ENCODE data around the gene UGCG. TPM values are rescaled to one million over a fixed set of nuclear protein-coding genes. Genes with fewer than 3 reads are reported as not detected.

Gene UGCG
- total RNA-seq, 1 experiment from 2014 or later: 32.6 TPM

DNA sequence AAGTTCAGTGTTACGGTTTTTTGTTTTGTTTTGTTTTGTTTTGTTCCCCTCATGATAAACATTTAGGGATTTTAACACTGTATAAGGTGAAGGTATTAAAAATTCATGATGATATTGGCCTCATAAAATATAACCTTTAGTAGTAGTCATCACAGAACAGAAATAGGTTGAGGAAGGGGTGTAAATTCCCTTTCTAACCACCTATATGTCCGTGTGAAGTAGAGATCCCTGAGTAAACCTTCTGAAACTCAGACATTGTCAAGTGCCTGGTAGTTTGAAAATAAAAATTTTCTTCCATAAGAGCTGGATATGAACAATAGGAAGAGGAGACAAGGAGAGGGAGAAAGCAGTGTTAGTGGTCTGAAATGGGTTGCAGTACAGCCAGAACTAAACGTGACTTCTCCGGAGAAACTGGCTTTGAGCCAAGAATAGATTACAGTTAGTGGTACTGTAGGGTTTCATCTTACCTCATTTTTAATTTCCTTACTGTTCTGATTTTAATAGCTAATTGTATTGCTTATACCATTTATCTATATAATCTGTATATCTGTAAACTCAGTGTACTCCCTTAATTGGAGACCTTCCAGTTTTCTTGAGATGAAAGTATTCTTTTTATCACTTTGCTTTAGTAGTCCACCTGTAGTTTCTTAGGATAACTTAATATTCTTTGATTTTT lies 18.3 kb downstream of the UGCG start (continued):
- TF ChIP-seq, protein P1, sequence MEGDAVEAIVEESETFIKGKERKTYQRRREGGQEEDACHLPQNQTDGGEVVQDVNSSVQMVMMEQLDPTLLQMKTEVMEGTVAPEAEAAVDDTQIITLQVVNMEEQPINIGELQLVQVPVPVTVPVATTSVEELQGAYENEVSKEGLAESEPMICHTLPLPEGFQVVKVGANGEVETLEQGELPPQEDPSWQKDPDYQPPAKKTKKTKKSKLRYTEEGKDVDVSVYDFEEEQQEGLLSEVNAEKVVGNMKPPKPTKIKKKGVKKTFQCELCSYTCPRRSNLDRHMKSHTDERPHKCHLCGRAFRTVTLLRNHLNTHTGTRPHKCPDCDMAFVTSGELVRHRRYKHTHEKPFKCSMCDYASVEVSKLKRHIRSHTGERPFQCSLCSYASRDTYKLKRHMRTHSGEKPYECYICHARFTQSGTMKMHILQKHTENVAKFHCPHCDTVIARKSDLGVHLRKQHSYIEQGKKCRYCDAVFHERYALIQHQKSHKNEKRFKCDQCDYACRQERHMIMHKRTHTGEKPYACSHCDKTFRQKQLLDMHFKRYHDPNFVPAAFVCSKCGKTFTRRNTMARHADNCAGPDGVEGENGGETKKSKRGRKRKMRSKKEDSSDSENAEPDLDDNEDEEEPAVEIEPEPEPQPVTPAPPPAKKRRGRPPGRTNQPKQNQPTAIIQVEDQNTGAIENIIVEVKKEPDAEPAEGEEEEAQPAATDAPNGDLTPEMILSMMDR (IDR thresholded peaks at IDR 0.05 in 2 of 3, conservative IDR thresholded peaks at IDR 0.05 in 1 of 3; ENCODE audit: borderline replicate concordance in 1 of 3, insufficient read depth in 1 of 3, low read depth in 2 of 3, low read length in 2 of 3): no peak
- TF ChIP-seq FOSL1 (IDR thresholded peaks at IDR 0.05; ENCODE audit: low read depth) (no peak), SIN3A (IDR thresholded peaks at IDR 0.05; ENCODE audit: low read depth) (no peak), POLR2A (IDR thresholded peaks at IDR 0.05; ENCODE audit: borderline replicate concordance, extremely low read depth, insufficient read depth, insufficient read length) (no peak), EGR1 (IDR thresholded peaks at IDR 0.05; ENCODE audit: low read depth) (no peak), JUND (IDR thresholded peaks at IDR 0.05) (no peak), POLR2AphosphoS5 (IDR thresholded peaks at IDR 0.05; ENCODE audit: low read depth, low read length) (no peak), CEBPB (IDR thresholded peaks at IDR 0.05; ENCODE audit: low read depth) (no peak), ZFX (IDR thresholded peaks at IDR 0.05) (no peak), CBX3 (IDR thresholded peaks at IDR 0.05; ENCODE audit: low read depth) (no peak), EZH2 (IDR thresholded peaks at IDR 0.05) (no peak), EZH2phosphoT487 (IDR thresholded peaks at IDR 0.05; ENCODE audit: borderline replicate concordance) (no peak), ZNF274 (IDR thresholded peaks at IDR 0.05; ENCODE audit: low read depth, low read length) (no peak)
- TF ChIP-seq, protein P2, sequence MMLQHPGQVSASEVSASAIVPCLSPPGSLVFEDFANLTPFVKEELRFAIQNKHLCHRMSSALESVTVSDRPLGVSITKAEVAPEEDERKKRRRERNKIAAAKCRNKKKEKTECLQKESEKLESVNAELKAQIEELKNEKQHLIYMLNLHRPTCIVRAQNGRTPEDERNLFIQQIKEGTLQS (IDR thresholded peaks at IDR 0.05): no peak

DNA sequence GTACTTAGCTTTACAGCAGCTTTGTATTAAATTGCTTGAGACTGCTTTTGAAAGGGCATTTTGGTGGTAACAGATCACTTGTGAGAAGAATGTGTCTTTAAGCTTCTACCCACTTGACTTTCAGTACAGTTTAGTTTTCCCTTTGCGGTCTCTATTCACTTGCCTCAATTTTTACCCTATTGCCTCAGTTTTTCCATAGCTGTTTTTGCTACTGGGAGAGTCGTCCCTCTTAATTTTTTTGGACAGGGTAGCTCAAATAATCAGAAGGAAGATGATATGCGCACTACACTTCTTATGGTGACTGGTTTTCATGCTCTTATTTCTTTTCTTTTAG lies 18.8 kb downstream of the UGCG start:
- Histone ChIP-seq H3K36me3 (ENCODE audit: control insufficient read depth in 1 of 2, insufficient read depth in 2 of 2, low read length in 2 of 2) (peaks cover 0 to 10% of the 10 kb centered on the region in 2 experiments; a peak in 2 of 4 replicates), H3K27me3 (ENCODE audit: insufficient read depth, low read length) (no peaks in the 10 kb centered on the region), H3K9ac (ENCODE audit: low read length) (no peak overlapping the region), H4K20me1 (ENCODE audit: insufficient read depth) (peaks cover 5% of the 10 kb centered on the region; the same call in 1 of the 2 replicates), H2AFZ (ENCODE audit: low read depth, low read length, poor library complexity, severe bottlenecking) (no peak overlapping the region), H3K4me1 (ENCODE audit: control insufficient read depth in 1 of 2, insufficient read depth in 2 of 2, low read length in 2 of 2) (peaks cover 0 to 8% of the 10 kb centered on the region in 2 experiments; a peak in 1 of 4 replicates), H3K4me3 (replicated peaks in 1 of 2; ENCODE audit: low read depth in 1 of 2, low read length in 2 of 2) (no peak overlapping the region), H3K9me2 (ENCODE audit: insufficient read depth) (no peaks in the 10 kb centered on the region), H3K27ac (ENCODE audit: low read depth, low read length) (no peak overlapping the region), H3K79me2 (ENCODE audit: insufficient read depth, low read length) (peaks cover 96% of the 10 kb centered on the region), H3K9me3 (ENCODE audit: control insufficient read depth in 1 of 2, insufficient read depth in 1 of 2, low read depth in 1 of 2, low read length in 2 of 2) (no peaks in the 10 kb centered on the region), H3K4me2 (ENCODE audit: low read length) (no peak overlapping the region)
- ATAC-seq (no peak), DNase-seq (ENCODE audit: low read depth, low spot score) (no peak)
- RAD21 ChIA-PET (ENCODE audit: low non-redundant PET in 1 of 2, low total read pairs in 2 of 2, uncharacterized antibody in 2 of 2, unreplicated experiment in 2 of 2): interaction anchor here in 1 of 2 experiments (0.7 kb wide), 1 partner anchor 30 kb away, joined by 3 read pairs; no protein-coding TSS in a partner anchor
- POLR2A ChIA-PET: no interaction called here
- intact Hi-C loops (cut with micrococcal nuclease): no loop called here
- no TSS peak for BruUV-seq (replicated peaks)
- CTCF ChIA-PET: no interaction called here
- TF ChIP-seq, protein P1 (IDR thresholded peaks at IDR 0.05 in 2 of 3, conservative IDR thresholded peaks at IDR 0.05 in 1 of 3; ENCODE audit: borderline replicate concordance in 1 of 3, insufficient read depth in 1 of 3, low read depth in 2 of 3, low read length in 2 of 3): no peak
- no peak for TF ChIP-seq RAD21 (IDR thresholded peaks at IDR 0.05; ENCODE audit: low read depth)
- TF ChIP-seq, protein P3, sequence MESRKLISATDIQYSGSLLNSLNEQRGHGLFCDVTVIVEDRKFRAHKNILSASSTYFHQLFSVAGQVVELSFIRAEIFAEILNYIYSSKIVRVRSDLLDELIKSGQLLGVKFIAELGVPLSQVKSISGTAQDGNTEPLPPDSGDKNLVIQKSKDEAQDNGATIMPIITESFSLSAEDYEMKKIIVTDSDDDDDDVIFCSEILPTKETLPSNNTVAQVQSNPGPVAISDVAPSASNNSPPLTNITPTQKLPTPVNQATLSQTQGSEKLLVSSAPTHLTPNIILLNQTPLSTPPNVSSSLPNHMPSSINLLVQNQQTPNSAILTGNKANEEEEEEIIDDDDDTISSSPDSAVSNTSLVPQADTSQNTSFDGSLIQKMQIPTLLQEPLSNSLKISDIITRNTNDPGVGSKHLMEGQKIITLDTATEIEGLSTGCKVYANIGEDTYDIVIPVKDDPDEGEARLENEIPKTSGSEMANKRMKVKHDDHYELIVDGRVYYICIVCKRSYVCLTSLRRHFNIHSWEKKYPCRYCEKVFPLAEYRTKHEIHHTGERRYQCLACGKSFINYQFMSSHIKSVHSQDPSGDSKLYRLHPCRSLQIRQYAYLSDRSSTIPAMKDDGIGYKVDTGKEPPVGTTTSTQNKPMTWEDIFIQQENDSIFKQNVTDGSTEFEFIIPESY (IDR thresholded peaks at IDR 0.05; ENCODE audit: extremely low read depth, insufficient replicate concordance, low read length): no peak
